ENCODE measurements around the gene ADGRV1.
A peak's percentile ranks its signal among the peaks of the same experiment; 100 is the strongest.

DNA sequence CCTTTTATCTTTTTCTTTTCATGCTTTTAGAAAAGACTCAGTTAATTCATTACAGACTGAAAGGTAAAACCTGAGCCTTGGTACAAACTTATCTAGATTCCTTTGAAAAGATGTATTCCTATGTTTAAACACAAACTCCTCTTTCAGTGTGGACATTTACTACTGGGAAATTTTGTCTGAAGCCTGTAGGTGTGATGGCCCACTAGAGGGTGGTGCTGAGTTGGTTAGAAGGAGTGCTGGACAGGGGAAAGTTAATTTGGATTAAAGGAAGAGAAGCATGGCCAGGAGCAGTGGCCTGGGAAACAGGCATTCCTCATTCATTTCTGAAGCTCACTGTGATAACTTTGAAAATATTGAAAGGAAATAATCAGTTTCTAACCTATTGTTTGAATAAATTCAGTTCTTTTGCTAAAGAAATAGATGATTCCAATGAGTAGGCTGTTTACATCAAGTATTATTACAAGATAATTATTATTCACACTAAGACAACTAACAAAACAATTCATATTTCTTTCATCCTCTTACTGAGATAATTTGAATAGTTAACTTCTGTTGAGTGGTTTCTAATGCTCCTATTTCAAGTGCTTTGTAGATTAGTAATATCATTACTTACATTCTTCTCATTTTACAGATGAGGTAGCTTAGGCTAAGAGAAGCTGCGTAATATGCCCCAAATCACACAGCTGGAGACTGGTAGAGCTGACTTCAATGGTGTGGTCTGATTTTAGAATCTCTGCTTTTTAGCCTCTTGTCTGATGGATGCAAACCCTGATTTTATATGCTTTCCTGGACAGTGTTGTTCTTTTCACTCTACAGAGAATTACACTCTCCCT is 150.9 kb downstream of the ADGRV1 start:
- TF ChIP-seq POLR2A (IDR thresholded peaks at IDR 0.05), result no peak
- TF ChIP-seq, protein P1, sequence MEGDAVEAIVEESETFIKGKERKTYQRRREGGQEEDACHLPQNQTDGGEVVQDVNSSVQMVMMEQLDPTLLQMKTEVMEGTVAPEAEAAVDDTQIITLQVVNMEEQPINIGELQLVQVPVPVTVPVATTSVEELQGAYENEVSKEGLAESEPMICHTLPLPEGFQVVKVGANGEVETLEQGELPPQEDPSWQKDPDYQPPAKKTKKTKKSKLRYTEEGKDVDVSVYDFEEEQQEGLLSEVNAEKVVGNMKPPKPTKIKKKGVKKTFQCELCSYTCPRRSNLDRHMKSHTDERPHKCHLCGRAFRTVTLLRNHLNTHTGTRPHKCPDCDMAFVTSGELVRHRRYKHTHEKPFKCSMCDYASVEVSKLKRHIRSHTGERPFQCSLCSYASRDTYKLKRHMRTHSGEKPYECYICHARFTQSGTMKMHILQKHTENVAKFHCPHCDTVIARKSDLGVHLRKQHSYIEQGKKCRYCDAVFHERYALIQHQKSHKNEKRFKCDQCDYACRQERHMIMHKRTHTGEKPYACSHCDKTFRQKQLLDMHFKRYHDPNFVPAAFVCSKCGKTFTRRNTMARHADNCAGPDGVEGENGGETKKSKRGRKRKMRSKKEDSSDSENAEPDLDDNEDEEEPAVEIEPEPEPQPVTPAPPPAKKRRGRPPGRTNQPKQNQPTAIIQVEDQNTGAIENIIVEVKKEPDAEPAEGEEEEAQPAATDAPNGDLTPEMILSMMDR (IDR thresholded peaks at IDR 0.05), result peak; percentile 3 to 40 (median 26)
